IMR-90 (cell line): Measurements from ENCODE around the gene ATRN.

Source experiments
- POLR2A ChIP-seq: IDR thresholded peaks from 2 replicates; pipeline ENCODE4 v1.6.1; 2012; ENCODE audit warnings: mild to moderate bottlenecking, low read depth, low read length
- RFX5 ChIP-seq: IDR thresholded peaks from 2 replicates; pipeline ENCODE4 v1.8.0; 2012; ENCODE audit warnings: low read depth, mild to moderate bottlenecking, low read length, moderate library complexity

DNA sequence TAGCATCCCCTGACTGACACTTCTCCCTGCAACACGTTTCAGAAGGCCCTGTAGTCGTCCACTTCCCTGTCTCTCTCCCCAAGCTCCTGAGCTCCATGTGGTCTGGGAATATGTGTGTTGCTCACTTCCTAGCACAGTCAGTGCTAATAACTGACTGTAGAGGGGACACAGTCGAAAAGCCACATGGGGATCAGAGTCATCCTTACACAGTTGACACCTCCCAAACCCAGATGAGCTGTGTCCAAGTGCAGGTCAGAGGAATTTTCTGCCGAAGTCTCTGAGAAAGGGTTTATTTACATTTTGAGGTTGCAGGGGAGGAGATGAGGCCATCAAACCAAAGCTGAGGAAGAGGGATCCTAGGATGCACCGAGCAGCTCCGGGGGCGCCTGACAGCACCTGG, 214.5 kb downstream of the ATRN start:
- no peak for TF ChIP-seq POLR2A
- no peak for TF ChIP-seq RFX5
